Glomerular visceral epithelial cell (primary cell): Measurements from ENCODE around the gene TMEM201.
"Not testable (repeated sequence)": the region's sequence is repeated elsewhere in the genome, so short reads cannot be mapped to it uniquely, and the experiment has no call there.

Experiments
- DNase-seq: peaks from one replicate; pipeline ENCODE4 v3.0.0-alpha.2; 2016; ENCODE audit errors: extremely low spot score

TMEM201 gene

GRCh38 chr1:9588551-9589143, at the start of gene TMEM201:
TMEM201 (plus strand) TSS chr1:9588911; CDS start chr1:9588931, 20 bp downstream.
- DNase-seq: peak; percentile 95

GRCh38 chr1:9539165-9539828, 49.4 kb upstream of the TMEM201 start, which contains the start of gene SLC25A33:
SLC25A33 (plus strand) TSS chr1:9539465; CDS start chr1:9539692, 227 bp downstream.
- peak; percentile 97 for DNase-seq

- peak; percentile 65 for DNase-seq
Observed at GRCh38 chr1:9539829-9540550, 48.7 kb upstream of the TMEM201 start.

DNA sequence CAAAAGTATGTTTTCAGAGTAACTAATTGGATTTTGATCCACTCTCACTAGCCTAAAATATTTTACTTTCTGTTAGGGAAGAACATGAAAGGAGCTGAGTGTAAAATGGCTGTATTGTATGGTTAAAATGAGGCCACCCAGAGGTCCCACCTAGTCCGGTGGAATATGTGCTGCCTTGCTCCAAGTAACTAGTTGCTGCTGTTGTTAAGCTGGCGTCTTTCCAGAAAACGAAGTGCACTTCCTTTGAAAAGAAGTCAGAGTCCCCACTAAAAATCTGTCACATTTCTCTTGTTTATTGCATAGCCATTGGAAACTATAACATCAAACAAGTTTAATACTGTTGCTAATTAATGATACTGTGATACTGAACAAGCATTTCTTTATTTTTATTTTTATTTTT, 46.3 kb upstream of the TMEM201 start:
- DNase-seq: peak; percentile 37

GRCh38 chr1:9544926-9545325, 43.8 kb upstream of the TMEM201 start:
- DNase-seq: no peak

GRCh38 chr1:9549955-9550546, 38.7 kb upstream of the TMEM201 start:
- no peak for DNase-seq

GRCh38 chr1:9551984-9552383, 36.7 kb upstream of the TMEM201 start:
- DNase-seq: no peak

DNA sequence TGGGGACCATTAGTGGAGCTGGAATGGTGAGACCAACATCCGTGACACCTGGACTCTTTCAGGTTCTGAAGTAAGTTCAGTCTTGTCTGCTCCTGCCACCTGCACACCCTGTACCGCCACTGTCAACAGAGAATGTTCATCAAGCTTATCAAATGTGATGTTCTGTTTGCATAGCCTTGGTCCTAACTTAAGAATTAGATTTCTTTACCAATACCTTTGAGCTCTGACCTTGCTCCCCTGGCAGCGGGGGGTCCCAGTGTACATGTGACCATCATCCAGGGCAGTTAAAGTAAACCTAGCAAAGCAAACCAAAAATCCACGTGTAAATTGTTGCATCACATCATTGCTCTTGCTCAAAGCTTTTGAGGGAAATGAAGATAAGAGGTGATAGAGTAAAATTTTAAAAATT, 35.0 kb upstream of the TMEM201 start:
- DNase-seq: no peak

DNA sequence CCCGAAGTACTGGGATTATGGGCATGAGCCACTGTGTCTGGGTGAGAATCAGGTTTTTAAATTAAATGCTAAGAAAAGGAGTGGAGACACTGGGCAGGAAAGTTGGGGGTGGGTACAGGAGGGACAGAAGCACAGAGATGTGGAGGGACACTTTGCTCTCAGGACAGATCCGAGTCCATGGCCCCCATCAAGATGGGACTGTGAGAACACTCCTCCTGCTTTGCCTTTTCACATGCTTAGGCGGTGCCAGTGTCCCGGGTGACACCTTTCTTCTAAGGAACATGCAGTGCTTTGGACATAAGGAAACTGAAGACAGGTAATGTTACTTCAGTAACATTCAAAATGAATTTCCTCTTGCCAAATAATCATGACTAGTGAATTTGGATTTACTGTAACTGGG, 32.8 kb upstream of the TMEM201 start:
- DNase-seq: no peak

- DNase-seq: no peak
Observed at GRCh38 chr1:9557624-9558023, 31.1 kb upstream of the TMEM201 start.

DNA sequence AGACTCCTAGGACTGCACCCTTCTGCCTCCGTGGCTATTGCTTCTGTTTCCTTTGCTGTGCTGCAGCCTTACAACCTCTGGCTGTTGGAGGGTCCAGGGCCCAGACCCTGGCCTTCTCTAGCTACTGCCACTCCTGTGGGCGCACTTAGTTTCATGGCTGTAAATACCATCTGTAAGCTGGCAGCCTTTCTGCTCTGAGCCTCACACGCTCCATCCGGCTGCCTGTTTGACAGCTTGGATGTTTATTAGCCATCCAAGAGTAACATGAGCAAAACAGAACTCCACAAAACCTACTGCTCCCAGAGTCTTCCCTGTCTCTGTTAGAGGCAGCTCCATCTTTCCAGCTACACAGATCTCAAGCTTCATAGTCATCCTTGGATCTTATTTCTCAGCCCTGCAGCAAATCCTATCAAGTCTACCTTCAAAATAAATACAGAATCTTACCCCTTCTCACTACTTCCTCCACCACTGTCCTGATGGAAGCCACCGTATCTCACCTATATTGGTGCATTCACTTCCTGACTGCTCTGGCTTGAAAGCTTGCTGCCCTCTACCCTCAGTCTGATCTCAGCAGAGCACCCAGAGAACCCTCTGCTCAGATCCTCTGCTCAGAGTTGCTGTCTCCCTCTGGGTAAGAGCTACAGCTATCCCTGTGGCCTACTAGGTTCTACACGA, 30.3 kb upstream of the TMEM201 start:
- DNase-seq: no peak

GRCh38 chr1:9558946-9559545, 29.7 kb upstream of the TMEM201 start:
- no peak for DNase-seq

DNA sequence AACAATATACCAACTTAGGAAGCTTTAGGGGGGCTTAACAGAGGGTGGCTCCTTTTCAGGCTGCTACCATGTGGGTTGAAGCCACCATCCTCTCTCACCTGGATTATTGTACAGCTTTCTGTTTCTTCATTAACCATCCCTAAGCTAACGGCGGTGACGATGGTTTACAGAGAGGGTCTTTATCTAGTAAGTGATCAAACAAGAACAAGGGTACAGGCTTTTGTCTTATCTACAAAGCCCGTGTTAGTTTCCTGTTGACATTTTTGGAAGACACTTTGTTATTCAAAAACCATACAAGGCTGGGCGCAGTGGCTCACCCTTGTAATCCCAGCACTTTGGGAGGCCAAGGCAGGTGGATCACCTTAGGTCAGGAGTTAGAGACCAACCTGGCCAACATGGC, 29.0 kb upstream of the TMEM201 start:
- no peak for DNase-seq

DNA sequence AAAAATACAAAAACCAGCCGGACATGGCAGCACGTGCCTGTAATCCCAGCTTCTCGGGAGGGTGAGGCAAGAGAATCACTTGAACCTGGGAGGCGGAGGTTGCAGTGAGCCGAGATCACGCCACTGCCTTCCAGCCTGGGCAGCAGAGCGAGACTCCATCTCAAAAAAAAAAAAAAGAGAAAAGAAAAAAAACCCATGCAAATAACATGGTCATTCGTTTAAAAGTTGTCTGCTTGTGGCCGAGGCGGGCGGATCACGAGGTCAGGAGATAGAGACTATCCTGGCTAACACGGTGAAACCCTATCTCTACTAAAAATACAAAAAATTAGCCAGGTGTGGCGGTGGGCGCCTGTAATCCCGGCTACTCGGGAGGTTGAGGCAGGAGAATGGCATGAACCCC, 28.6 kb upstream of the TMEM201 start:
- DNase-seq: not testable (repeated sequence)

DNA sequence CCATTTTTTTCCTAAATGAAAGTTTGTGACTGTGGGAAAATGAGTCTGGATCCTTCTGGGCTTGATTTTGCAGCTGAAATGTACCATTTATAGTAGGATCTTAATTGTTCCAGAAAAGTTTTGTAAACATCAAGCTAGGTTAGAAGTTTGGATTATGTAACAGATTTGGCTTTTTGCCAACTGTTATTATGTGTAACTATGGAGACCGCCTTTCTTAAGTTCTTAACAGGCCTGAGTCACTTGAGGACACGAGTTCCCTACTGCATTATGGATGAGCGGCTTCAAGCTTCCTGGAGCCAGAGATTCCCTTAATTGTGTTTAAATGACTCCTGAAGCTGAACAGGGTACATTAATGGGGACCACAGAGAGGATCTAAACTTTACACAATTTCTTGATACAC, 27.3 kb upstream of the TMEM201 start:
- peak; percentile 80 for DNase-seq

DNA sequence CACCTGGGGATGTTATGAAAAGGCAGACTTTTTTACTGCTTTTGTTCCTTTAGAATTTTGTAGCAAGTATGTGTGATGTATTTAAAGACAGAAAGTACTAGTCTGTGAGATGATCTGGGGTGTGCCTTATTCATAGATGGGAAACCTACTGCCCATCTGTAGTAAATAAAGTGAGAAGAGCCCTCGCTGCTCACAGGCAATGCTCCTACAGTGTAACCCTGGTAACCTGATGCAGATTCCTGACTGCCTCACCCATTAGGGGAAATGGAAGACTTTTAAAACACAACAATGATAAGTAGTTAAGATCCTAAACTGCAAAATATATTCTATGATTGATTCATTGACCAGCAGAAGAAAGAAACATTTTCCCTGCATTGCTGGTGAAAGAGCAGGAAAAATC, 19.4 kb upstream of the TMEM201 start:
- no peak for DNase-seq

DNA sequence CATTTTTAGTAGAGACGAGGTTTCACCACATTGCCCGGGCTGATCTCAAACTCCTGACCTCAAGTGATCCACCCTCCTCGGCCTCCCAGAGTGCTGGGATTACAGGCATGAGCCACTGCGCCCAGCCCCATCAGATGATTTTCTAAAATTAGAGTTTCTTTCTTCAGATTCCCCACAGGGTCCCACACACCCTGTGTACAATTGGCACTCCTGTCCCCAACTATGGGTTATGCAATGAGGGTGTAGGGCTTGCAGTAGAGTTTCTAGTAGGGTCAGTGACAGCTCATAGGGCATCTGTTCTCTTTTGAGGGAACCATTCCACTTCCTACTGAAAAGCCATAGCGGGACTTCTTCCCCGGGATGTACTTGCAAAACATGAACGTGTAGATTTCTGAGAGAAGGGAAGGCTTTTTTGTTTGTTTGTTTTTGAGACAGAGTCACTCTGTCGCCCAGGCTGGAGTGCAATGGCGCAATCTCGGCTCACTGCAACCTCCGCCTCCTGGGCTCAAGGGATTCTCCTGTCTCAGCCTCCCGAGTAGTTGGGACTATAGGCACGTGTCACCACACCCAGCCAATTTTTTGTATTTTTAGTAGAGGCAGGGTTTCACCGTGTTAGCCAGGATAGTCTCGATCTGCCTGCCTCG, 17.7 kb upstream of the TMEM201 start:
- not testable (repeated sequence) for DNase-seq

GRCh38 chr1:9573723-9574122, 15.0 kb upstream of the TMEM201 start:
- DNase-seq: no peak

GRCh38 chr1:9575486-9575885, 13.2 kb upstream of the TMEM201 start:
- DNase-seq: no peak

GRCh38 chr1:9576903-9577302, 11.8 kb upstream of the TMEM201 start:
- no peak for DNase-seq

- DNase-seq: no peak
Observed at GRCh38 chr1:9577423-9577822, 11.3 kb upstream of the TMEM201 start.
